WTC11 (cell line): ENCODE measurements around the gene UBE2J1. TPM values are rescaled to one million over a fixed set of nuclear protein-coding genes. Genes with fewer than 3 reads are reported as not detected.

ENCODE experiments used
- ATAC-seq: fragments of 200-7000 bp; cut with Tn5 transposase; 2 replicates; pipeline ENCODE4 v1.10.0; 2021; ENCODE audit warnings: mild to moderate bottlenecking, moderate library complexity
- CTCF ChIA-PET: fragments of 300-600 bp; sonication (Branson Sonifier 250); formaldehyde crosslinking; loops from one replicate; lab custom pipeline; 2021; ENCODE audit warnings: antibody characterized with exemption; lab: Charles Lee
- POLR2A ChIA-PET: fragments of 350-600 bp; sonication (Branson Sonifier 250); formaldehyde crosslinking; loops from one replicate; lab custom pipeline; 2021; ENCODE audit warnings: antibody characterized with exemption; lab: Charles Lee
- DNase-seq: peaks from one replicate; pipeline ENCODE4 v3.0.0; 2021; ENCODE audit warnings: low spot score
- H3K27ac Mint-ChIP-seq: 2 replicates; pipeline ENCODE4 v1.8.0; 2021; ENCODE audit warnings: mixed read lengths
- H3K27me3 Mint-ChIP-seq: 2 replicates; pipeline ENCODE4 v1.8.0; 2021; ENCODE audit warnings: low read depth, mild to moderate bottlenecking, moderate library complexity, mixed read lengths
- H3K36me3 Mint-ChIP-seq: 2 replicates; pipeline ENCODE4 v1.8.0; 2021; ENCODE audit warnings: mixed read lengths
- H3K4me1 Mint-ChIP-seq: 2 replicates; pipeline ENCODE4 v1.8.0; 2022; ENCODE audit warnings: mixed read lengths
- H3K4me3 Mint-ChIP-seq: 2 replicates; pipeline ENCODE4 v1.8.0; 2021; ENCODE audit warnings: mild to moderate bottlenecking, moderate library complexity, mixed read lengths
- H3K9me3 Mint-ChIP-seq: 2 replicates; pipeline ENCODE4 v1.8.0; 2021; ENCODE audit warnings: mixed read lengths
- AFF4 ChIP-seq: sonication (generic); formaldehyde crosslinking; IDR thresholded peaks from 2 replicates; pipeline ENCODE4 v1.8.1; 2023; ENCODE audit warnings: mild to moderate bottlenecking, missing genetic modification reagents, borderline replicate concordance
- ARID4B ChIP-seq: sonication (generic); formaldehyde crosslinking; IDR thresholded peaks from 2 replicates; pipeline ENCODE4 v1.8.0; 2023; ENCODE audit warnings: missing genetic modification reagents, mild to moderate bottlenecking, borderline replicate concordance
- CREM ChIP-seq: sonication (generic); formaldehyde crosslinking; IDR thresholded peaks from 2 replicates; pipeline ENCODE4 v1.8.1; 2022; ENCODE audit warnings: mild to moderate bottlenecking, missing genetic modification reagents, moderate library complexity
- E2F4 ChIP-seq: sonication (generic); formaldehyde crosslinking; IDR thresholded peaks from 2 replicates; pipeline ENCODE4 v1.8.1; 2022; ENCODE audit warnings: low read depth, mild to moderate bottlenecking, moderate library complexity, missing genetic modification reagents, borderline replicate concordance
- ELF4 ChIP-seq: sonication (generic); formaldehyde crosslinking; IDR thresholded peaks from 2 replicates; pipeline ENCODE4 v1.8.1; 2022; ENCODE audit warnings: low read depth, mild to moderate bottlenecking, moderate library complexity, missing genetic modification reagents
- ETV6 ChIP-seq: sonication (generic); formaldehyde crosslinking; IDR thresholded peaks from 2 replicates; pipeline ENCODE4 v1.8.1; 2022; ENCODE audit warnings: mild to moderate bottlenecking, missing genetic modification reagents
- FOXJ3 ChIP-seq: sonication (generic); formaldehyde crosslinking; IDR thresholded peaks from 2 replicates; pipeline ENCODE4 v1.9.0; 2021; ENCODE audit warnings: missing genetic modification reagents, mild to moderate bottlenecking, borderline replicate concordance
- HMGXB4 ChIP-seq: sonication (generic); formaldehyde crosslinking; IDR thresholded peaks from 2 replicates; pipeline ENCODE4 v1.8.1; 2023; ENCODE audit warnings: mild to moderate bottlenecking, moderate library complexity, missing genetic modification reagents
- JAZF1 ChIP-seq: fragments of 250-450 bp; sonication (Bioruptor Pico); IDR thresholded peaks from 2 replicates; pipeline ENCODE4 v1.9.0; 2021; ENCODE audit warnings: moderate library complexity, mild to moderate bottlenecking, inconsistent platforms
- NR1H2 ChIP-seq: sonication (generic); formaldehyde crosslinking; IDR thresholded peaks from 2 replicates; pipeline ENCODE4 v1.9.0; 2021; ENCODE audit warnings: mild to moderate bottlenecking, moderate library complexity, missing genetic modification reagents
- PREB ChIP-seq: sonication (generic); formaldehyde crosslinking; IDR thresholded peaks from 2 replicates; pipeline ENCODE4 v1.8.1; 2022; ENCODE audit warnings: mild to moderate bottlenecking, missing genetic modification reagents, moderate library complexity, borderline replicate concordance
- PRRX2 ChIP-seq: fragments of 250-450 bp; sonication (Bioruptor Pico); IDR thresholded peaks from 2 replicates; pipeline ENCODE4 v1.8.0; 2021; ENCODE audit warnings: mild to moderate bottlenecking
- ZBTB21 ChIP-seq: sonication (generic); formaldehyde crosslinking; IDR thresholded peaks from 2 replicates; pipeline ENCODE4 v1.8.1; 2023; ENCODE audit warnings: mild to moderate bottlenecking, missing genetic modification reagents, borderline replicate concordance
- ZNF232 ChIP-seq: sonication (generic); formaldehyde crosslinking; IDR thresholded peaks from 2 replicates; pipeline ENCODE4 v1.8.0; 2022; ENCODE audit warnings: mild to moderate bottlenecking, missing genetic modification reagents
- ZNF317 ChIP-seq: sonication (generic); formaldehyde crosslinking; IDR thresholded peaks from 2 replicates; pipeline ENCODE4 v1.8.1; 2023; ENCODE audit warnings: low read depth, mild to moderate bottlenecking, moderate library complexity, missing genetic modification reagents, borderline replicate concordance
- ZNF512 ChIP-seq: sonication (generic); formaldehyde crosslinking; IDR thresholded peaks from 2 replicates; pipeline ENCODE4 v1.8.1; 2022; ENCODE audit warnings: missing genetic modification reagents, borderline replicate concordance
- total RNA-seq: library from RNA; stranded (reverse); gene quantifications from 3 replicates; pipeline ENCODE4 v1.2.3, GENCODE V29; 2021

Gene UBE2J1
- total RNA-seq, 1 experiment from 2014 or later, result 12.3 TPM

GRCh38 chr6:89335164-89335563 is 17.4 kb downstream of the UBE2J1 start:
- no peaks in the 10 kb centered on the region for H3K27me3 Mint-ChIP-seq
- ATAC-seq (no peak), DNase-seq (no peak)
- H3K9me3 Mint-ChIP-seq, result 0 out of 2 replicates have a peak, but pooled peaks cover 3% of the 10 kb centered on the region
- no peak overlapping the region for H3K27ac Mint-ChIP-seq
- no peak for TF ChIP-seq AFF4 (CRISPR knock-in tag)
- TF ChIP-seq ZNF232 (CRISPR knock-in tag), result no peak
- TF ChIP-seq NR1H2 (CRISPR knock-in tag), result no peak
- POLR2A ChIA-PET, result no interaction called here
- H3K36me3 Mint-ChIP-seq, result peaks cover 14% of the 10 kb centered on the region
- CTCF ChIA-PET, result interaction anchor here (2.0 kb wide), 1 partner anchor 23 kb away, joined by 10 read pairs; no protein-coding TSS in a partner anchor
- H3K4me3 Mint-ChIP-seq, result no peak overlapping the region
- no peaks in the 10 kb centered on the region for H3K4me1 Mint-ChIP-seq

GRCh38 chr6:89330910-89331309 is 21.6 kb downstream of the UBE2J1 start:
- Mint-ChIP-seq H3K4me3 (no peak overlapping the region), H3K36me3 (peaks cover 3% of the 10 kb centered on the region), H3K9me3 (no peaks in the 10 kb centered on the region), H3K27me3 (no peaks in the 10 kb centered on the region), H3K4me1 (no peaks in the 10 kb centered on the region), H3K27ac (no peak overlapping the region)
- no peak for ATAC-seq
- CTCF ChIA-PET, result interaction anchor here (2.0 kb wide), 1 partner anchor 19 kb away, joined by 7 read pairs; no protein-coding TSS in a partner anchor
- no peak for DNase-seq
- TF ChIP-seq ZNF512, result no peak
- TF ChIP-seq ZNF317 (CRISPR knock-in tag), result no peak
- no peak for TF ChIP-seq FOXJ3
- no peak for TF ChIP-seq CREM (CRISPR knock-in tag)
- no peak for TF ChIP-seq E2F4
- no peak for TF ChIP-seq JAZF1
- TF ChIP-seq ETV6 (CRISPR knock-in tag), result no peak
- no peak for TF ChIP-seq HMGXB4 (CRISPR knock-in tag)
- TF ChIP-seq PRRX2 (CRISPR knock-in tag), result no peak
- TF ChIP-seq ZBTB21 (CRISPR knock-in tag), result no peak
- TF ChIP-seq ELF4 (CRISPR knock-in tag), result no peak
- no peak for TF ChIP-seq ARID4B (CRISPR knock-in tag)
- TF ChIP-seq PREB (CRISPR knock-in tag), result no peak
- POLR2A ChIA-PET, result no interaction called here
